ENCODE results near the gene GPR107. TPM values are rescaled to one million over a fixed set of nuclear protein-coding genes. Genes with fewer than 3 reads are reported as not detected.

The GPR107 gene
- total and polyA plus RNA-seq, 2 experiments from 2014 or later, result 6.2 to 30.7 TPM

DNA sequence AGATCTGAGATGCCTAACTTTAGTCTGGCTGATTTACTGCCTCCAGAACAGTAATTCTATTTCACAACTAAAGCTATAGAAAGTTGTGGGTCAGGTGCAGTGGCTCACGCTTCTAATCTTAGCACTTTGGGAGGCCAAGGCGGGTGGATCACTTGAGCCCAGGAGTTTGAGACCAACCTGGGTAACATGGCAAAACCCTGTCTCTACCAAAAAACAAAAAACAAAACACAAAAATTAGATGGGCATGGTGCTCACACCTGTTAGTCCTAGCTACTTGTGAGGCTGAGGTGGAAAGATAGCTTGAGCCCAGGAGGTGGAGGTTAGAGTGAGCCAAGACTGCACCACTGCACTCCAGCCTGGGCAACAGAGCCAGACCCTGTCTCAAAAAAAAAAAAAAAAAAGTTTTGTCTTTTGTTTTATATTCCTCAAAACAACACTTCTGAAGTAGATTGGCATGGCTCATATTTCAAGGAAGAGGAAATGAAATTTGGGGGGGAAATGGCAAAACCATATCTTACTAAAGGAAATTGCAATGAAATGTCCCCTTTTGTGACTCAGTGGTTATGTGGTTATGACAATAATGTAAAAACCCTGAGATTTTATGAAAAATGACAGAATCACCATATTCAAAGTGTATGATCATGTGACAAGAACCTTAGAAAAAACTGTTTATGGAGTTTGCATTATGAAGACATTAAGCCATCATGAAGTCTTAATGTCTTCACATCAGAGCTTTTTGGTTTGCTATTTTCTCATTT is 26.9 kb upstream of the GPR107 start:
- Histone ChIP-seq H3K27ac (ENCODE audit: low read depth) (no peak overlapping the region), H3K4me1 (ENCODE audit: insufficient read depth) (peaks cover 3% of the 10 kb centered on the region; the same call in 1 of the 2 replicates), H3K4me2 (no peak overlapping the region), H3K4me3 (no peak overlapping the region), H3K36me3 (ENCODE audit: insufficient read depth) (no peaks in the 10 kb centered on the region), H3K9me2 (ENCODE audit: insufficient read depth) (no peaks in the 10 kb centered on the region), H2AFZ (no peak overlapping the region), H3F3A (replicated peaks; ENCODE audit: low read depth) (no peaks in the 10 kb centered on the region), H3K79me2 (replicated peaks; ENCODE audit: insufficient read depth) (peaks cover 68% of the 10 kb centered on the region), H4K20me1 (replicated peaks; ENCODE audit: insufficient read depth) (peaks cover 12% of the 10 kb centered on the region; the same call in 1 of the 2 replicates), H3K27me3 (ENCODE audit: insufficient read depth) (no peaks in the 10 kb centered on the region)
- Mint-ChIP-seq H3K9me3 (no peaks in the 10 kb centered on the region), H3K4me3 (no peak overlapping the region), H3K27ac (no peak overlapping the region), H3K36me3 (ENCODE audit: low read depth) (no peaks in the 10 kb centered on the region), H3K4me1 (peaks cover 2% of the 10 kb centered on the region; the same call in 2 of the 3 replicates), H3K27me3 (ENCODE audit: insufficient read depth, low read depth, poor library complexity) (peaks cover 2% of the 10 kb centered on the region)
- no peak for DNase-seq (ENCODE audit: low spot score)
- no peak for ATAC-seq
- no peak for TF ChIP-seq ZNF462 (CRISPR knock-in tag; IDR thresholded peaks at IDR 0.05)

DNA sequence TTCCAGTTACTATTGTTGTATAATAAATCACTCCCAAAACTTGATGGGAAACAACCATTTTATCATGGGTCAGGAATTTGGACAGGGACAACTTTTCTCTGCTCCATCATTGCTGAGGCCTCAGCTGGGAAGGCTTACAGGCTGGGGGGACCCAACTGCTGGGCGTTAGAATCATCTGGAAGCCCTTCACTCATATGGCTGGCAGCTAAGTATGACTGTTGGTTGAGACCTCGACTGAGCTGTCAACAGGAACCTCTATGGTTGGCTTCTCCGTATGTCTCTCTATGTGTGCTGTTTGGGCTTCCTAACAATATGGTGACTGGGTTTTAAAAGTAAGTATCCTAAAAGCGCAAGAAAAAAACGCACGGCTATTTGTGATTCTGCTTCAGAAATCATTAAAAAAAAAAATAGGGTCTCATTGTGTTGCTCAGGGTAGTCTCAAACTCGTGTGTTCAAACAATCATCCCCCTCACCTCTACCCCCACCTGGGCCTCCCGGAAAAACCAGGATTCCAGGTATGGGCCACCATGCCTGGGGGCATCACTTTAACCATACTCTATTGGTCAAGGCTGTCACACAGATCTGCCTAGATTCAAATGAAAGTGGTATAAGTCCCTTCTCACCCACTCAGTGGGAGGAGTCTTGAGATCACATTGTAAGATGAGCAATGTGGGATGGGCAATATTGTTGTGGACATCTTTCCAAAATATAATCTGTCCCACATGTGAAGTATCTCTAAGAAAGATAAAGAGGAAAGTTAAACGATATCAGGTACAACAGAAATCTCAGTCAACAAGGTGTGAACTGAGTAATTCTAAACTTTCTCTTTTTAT is 26.0 kb upstream of the GPR107 start:
- H3K27me3 ChIP-seq (ENCODE audit: insufficient read depth), result no peaks in the 10 kb centered on the region
- ATAC-seq (no peak), DNase-seq (ENCODE audit: low spot score) (no peak)
- peaks cover 17% of the 10 kb centered on the region; the same call in 1 of the 2 replicates for H4K20me1 ChIP-seq (replicated peaks; ENCODE audit: insufficient read depth)
- H3K36me3 Mint-ChIP-seq (ENCODE audit: low read depth), result no peaks in the 10 kb centered on the region
- H3K27ac ChIP-seq (ENCODE audit: low read depth), result no peak overlapping the region
- no peak overlapping the region for H2AFZ ChIP-seq
- H3K4me2 ChIP-seq, result no peak overlapping the region
- no peaks in the 10 kb centered on the region for H3K9me3 Mint-ChIP-seq
- H3K4me1 ChIP-seq (ENCODE audit: insufficient read depth), result peaks cover 3% of the 10 kb centered on the region; the same call in 1 of the 2 replicates
- no peak overlapping the region for H3K4me3 ChIP-seq
- TF ChIP-seq EZH2 (IDR thresholded peaks at IDR 0.05; ENCODE audit: low read depth, unreplicated experiment) (no peak), EZH2phosphoT487 (IDR thresholded peaks at IDR 0.05; ENCODE audit: unreplicated experiment) (no peak), JUNB (IDR thresholded peaks at IDR 0.05; ENCODE audit: unreplicated experiment) (no peak), POLR2AphosphoS5 (IDR thresholded peaks at IDR 0.05; ENCODE audit: low read depth) (no peak)
- TF ChIP-seq, protein P1, sequence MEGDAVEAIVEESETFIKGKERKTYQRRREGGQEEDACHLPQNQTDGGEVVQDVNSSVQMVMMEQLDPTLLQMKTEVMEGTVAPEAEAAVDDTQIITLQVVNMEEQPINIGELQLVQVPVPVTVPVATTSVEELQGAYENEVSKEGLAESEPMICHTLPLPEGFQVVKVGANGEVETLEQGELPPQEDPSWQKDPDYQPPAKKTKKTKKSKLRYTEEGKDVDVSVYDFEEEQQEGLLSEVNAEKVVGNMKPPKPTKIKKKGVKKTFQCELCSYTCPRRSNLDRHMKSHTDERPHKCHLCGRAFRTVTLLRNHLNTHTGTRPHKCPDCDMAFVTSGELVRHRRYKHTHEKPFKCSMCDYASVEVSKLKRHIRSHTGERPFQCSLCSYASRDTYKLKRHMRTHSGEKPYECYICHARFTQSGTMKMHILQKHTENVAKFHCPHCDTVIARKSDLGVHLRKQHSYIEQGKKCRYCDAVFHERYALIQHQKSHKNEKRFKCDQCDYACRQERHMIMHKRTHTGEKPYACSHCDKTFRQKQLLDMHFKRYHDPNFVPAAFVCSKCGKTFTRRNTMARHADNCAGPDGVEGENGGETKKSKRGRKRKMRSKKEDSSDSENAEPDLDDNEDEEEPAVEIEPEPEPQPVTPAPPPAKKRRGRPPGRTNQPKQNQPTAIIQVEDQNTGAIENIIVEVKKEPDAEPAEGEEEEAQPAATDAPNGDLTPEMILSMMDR (conservative IDR thresholded peaks at IDR 0.05; ENCODE audit: low read depth in 2 of 2), result no peak
- H3K4me3 Mint-ChIP-seq, result no peak overlapping the region
- H3K27ac Mint-ChIP-seq, result no peak overlapping the region
- H3K9me2 ChIP-seq (ENCODE audit: insufficient read depth), result no peaks in the 10 kb centered on the region
- peaks cover 5% of the 10 kb centered on the region for H3K27me3 Mint-ChIP-seq (ENCODE audit: insufficient read depth, low read depth, poor library complexity)
- H3K79me2 ChIP-seq (replicated peaks; ENCODE audit: insufficient read depth), result peaks cover 71% of the 10 kb centered on the region
- H3K36me3 ChIP-seq (ENCODE audit: insufficient read depth), result no peaks in the 10 kb centered on the region
- H3K4me1 Mint-ChIP-seq, result peaks cover 2% of the 10 kb centered on the region; the same call in 2 of the 3 replicates
- H3F3A ChIP-seq (replicated peaks; ENCODE audit: low read depth), result no peaks in the 10 kb centered on the region

All from GM23338 (cell line).